H9 (cell line): Measurements from ENCODE around the gene ATP8A2. TPM values are rescaled to one million over a fixed set of nuclear protein-coding genes. Genes with fewer than 3 reads are reported as not detected.

ENCODE experiments used
- DNase-seq: peaks from one replicate; pipeline ENCODE4 v3.0.0-alpha.2; 2017
- H2AFZ ChIP-seq: one replicate; pipeline ENCODE4 v1.6.1; 2013; ENCODE audit warnings: mild to moderate bottlenecking, low read length, control low read depth, moderate library complexity
- H2AK5ac ChIP-seq: 2 replicates; pipeline ENCODE4 v1.6.1; 2013; ENCODE audit warnings: low read length, control low read depth, mixed read lengths; ENCODE audit not compliant: insufficient read length
- H2BK120ac ChIP-seq: one replicate; pipeline ENCODE4 v1.6.1; 2013; ENCODE audit warnings: low read depth, mild to moderate bottlenecking, low read length, control low read depth, inconsistent platforms; ENCODE audit not compliant: poor library complexity, severe bottlenecking
- H2BK12ac ChIP-seq: 2 replicates; pipeline ENCODE4 v1.6.1; 2013; ENCODE audit warnings: low read length, control low read depth, mixed read lengths, low read depth; ENCODE audit not compliant: insufficient read length
- H2BK15ac ChIP-seq: 2 replicates; pipeline ENCODE4 v1.6.1; 2013; ENCODE audit warnings: low read depth, low read length, control low read depth
- H2BK20ac ChIP-seq: one replicate; pipeline ENCODE4 v1.6.1; 2013; ENCODE audit warnings: low read depth, mild to moderate bottlenecking, low read length, control low read depth, inconsistent platforms; ENCODE audit not compliant: poor library complexity, severe bottlenecking
- H2BK5ac ChIP-seq: 2 replicates; pipeline ENCODE4 v1.6.1; 2013; ENCODE audit warnings: low read length, control low read depth, mixed read lengths; ENCODE audit not compliant: insufficient read length
- H3K14ac ChIP-seq: 2 replicates; pipeline ENCODE4 v1.6.1; 2013; ENCODE audit warnings: low read length, control low read depth; ENCODE audit not compliant: insufficient read depth
- H3K18ac ChIP-seq: 2 replicates; pipeline ENCODE4 v1.6.1; 2013; ENCODE audit warnings: low read depth, mild to moderate bottlenecking, mixed read lengths, low read length, control low read depth; ENCODE audit not compliant: insufficient read length
- H3K23ac ChIP-seq: 2 replicates; pipeline ENCODE4 v1.6.1; 2013; ENCODE audit warnings: low read length, control low read depth, mixed read lengths, low read depth; ENCODE audit not compliant: insufficient read length
- H3K23me2 ChIP-seq: 2 replicates; pipeline ENCODE4 v1.6.1; 2013; ENCODE audit warnings: low read depth, mild to moderate bottlenecking, mixed read lengths, low read length, control low read depth; ENCODE audit not compliant: insufficient read length, poor library complexity, severe bottlenecking
- H3K27ac ChIP-seq: 2 replicates; pipeline ENCODE4 v1.5.1; 2013; ENCODE audit warnings: low read length, control low read depth, mixed read lengths, low read depth; ENCODE audit not compliant: insufficient read length
- H3K27me3 ChIP-seq: 2 replicates; pipeline ENCODE4 v1.6.1; 2013; ENCODE audit warnings: low read length, control low read depth, inconsistent platforms; ENCODE audit not compliant: insufficient read depth
- H3K4ac ChIP-seq: 2 replicates; pipeline ENCODE4 v1.6.1; 2013; ENCODE audit warnings: low read depth, mild to moderate bottlenecking, control low read depth, inconsistent platforms, low read length, moderate library complexity
- H3K4me1 ChIP-seq: 2 replicates; pipeline ENCODE4 v1.6.1; 2013; ENCODE audit warnings: low read length, control low read depth, inconsistent platforms; ENCODE audit not compliant: insufficient read depth
- H3K4me2 ChIP-seq: 2 replicates; pipeline ENCODE4 v1.6.1; 2013; ENCODE audit warnings: low read length, control low read depth, mixed read lengths; ENCODE audit not compliant: insufficient read length, insufficient read depth
- H3K56ac ChIP-seq: 2 replicates; pipeline ENCODE4 v1.6.1; 2013; ENCODE audit warnings: low read depth, mild to moderate bottlenecking, mixed read lengths, low read length, control low read depth; ENCODE audit not compliant: insufficient read length
- H3K79me1 ChIP-seq: 2 replicates; pipeline ENCODE4 v1.6.1; 2013; ENCODE audit warnings: low read depth, mild to moderate bottlenecking, moderate library complexity, low read length, control low read depth, inconsistent platforms; ENCODE audit not compliant: insufficient read depth, poor library complexity, severe bottlenecking
- H3K79me2 ChIP-seq: 2 replicates; pipeline ENCODE4 v1.6.1; 2013; ENCODE audit warnings: low read length, control low read depth, inconsistent platforms; ENCODE audit not compliant: insufficient read depth
- H3K9ac ChIP-seq: 2 replicates; pipeline ENCODE4 v1.6.1; 2013; ENCODE audit warnings: low read length, control low read depth, mixed read lengths; ENCODE audit not compliant: insufficient read length; ENCODE audit errors: extremely low read depth
- H3K9me3 ChIP-seq: one replicate; pipeline ENCODE4 v1.6.1; 2013; ENCODE audit warnings: low read depth, low read length, inconsistent platforms; ENCODE audit not compliant: control insufficient read depth
- H3T11ph ChIP-seq: one replicate; pipeline ENCODE4 v1.6.1; 2013; ENCODE audit warnings: mild to moderate bottlenecking, low read length, control low read depth, inconsistent platforms
- H4K20me1 ChIP-seq: one replicate; pipeline ENCODE4 v1.6.1; 2013; ENCODE audit not compliant: control insufficient read depth, insufficient read length, insufficient read depth
- H4K5ac ChIP-seq: 2 replicates; pipeline ENCODE4 v1.6.1; 2013; ENCODE audit warnings: low read depth, mild to moderate bottlenecking, mixed read lengths, low read length, control low read depth; ENCODE audit not compliant: insufficient read length
- H4K8ac ChIP-seq: replicated peaks from 2 replicates; pipeline ENCODE4 v1.6.1; 2013; ENCODE audit warnings: low read length, control low read depth, mixed read lengths, low read depth; ENCODE audit not compliant: insufficient read length
- H4K91ac ChIP-seq: 2 replicates; pipeline ENCODE4 v1.6.1; 2013; ENCODE audit warnings: low read depth, mild to moderate bottlenecking, moderate library complexity, mixed read lengths, low read length, control low read depth; ENCODE audit not compliant: insufficient read length
- H3K27ac Mint-ChIP-seq, 3 experiments: 2 replicates in 2 of 3; 3 replicates in 1 of 3; pipeline ENCODE4 v1.8.0; 2020 to 2021; ENCODE audit warnings: mixed read lengths in 3 of 3, mild to moderate bottlenecking in 1 of 3, moderate library complexity in 1 of 3
- H3K27me3 Mint-ChIP-seq: 2 replicates; pipeline ENCODE4 v1.8.0; 2021; ENCODE audit warnings: low read depth, mild to moderate bottlenecking, moderate library complexity, mixed read lengths
- H3K36me3 Mint-ChIP-seq, 3 experiments: 2 replicates in 2 of 3; 3 replicates in 1 of 3; pipeline ENCODE4 v1.8.0; 2020 to 2021; ENCODE audit warnings: low read depth in 3 of 3, mixed read lengths in 3 of 3; ENCODE audit not compliant: insufficient read depth in 1 of 3
- H3K4me1 Mint-ChIP-seq, 2 experiments: 2 replicates each; pipeline ENCODE4 v1.8.0; 2020; ENCODE audit warnings: mixed read lengths in 2 of 2
- H3K4me3 Mint-ChIP-seq, 2 experiments: 2 replicates in 1 of 2; 3 replicates in 1 of 2; pipeline ENCODE4 v1.8.0; 2020 to 2021; ENCODE audit warnings: mild to moderate bottlenecking in 2 of 2, mixed read lengths in 2 of 2, moderate library complexity in 1 of 2
- H3K9me3 Mint-ChIP-seq, 2 experiments: 2 replicates in 1 of 2; 3 replicates in 1 of 2; pipeline ENCODE4 v1.8.0; 2020; ENCODE audit warnings: mild to moderate bottlenecking in 2 of 2, mixed read lengths in 2 of 2, moderate library complexity in 1 of 2
- CTCF ChIP-seq: fragments of 200-600 bp; sonication (generic); conservative IDR thresholded peaks from 3 replicates; pipeline ENCODE4 v1.8.0; 2021; ENCODE audit warnings: antibody characterized with exemption, mild to moderate bottlenecking
- WGBS: extraction: QIAGEN DNeasy Blood & Tissue Kit; methylation state at CpG from one replicate; pipeline ENCODE4 v1.1.7; 2013; ENCODE audit warnings: missing lambda C conversion rate, low lambda C conversion rate, mixed read lengths; ENCODE audit not compliant: insufficient read length; ENCODE audit errors: extremely low coverage; 5-methylcytosine and 5-hydroxymethylcytosine counted together
- total RNA-seq: library from RNA; stranded (reverse); gene quantifications from 2 replicates; pipeline ENCODE4 v1.2.1, GENCODE V29; 2021

The ATP8A2 gene
- total RNA-seq, 1 experiment from 2014 or later = 18.2 TPM

- no peak overlapping the region for H3K27ac ChIP-seq
- no peak overlapping the region for H3K4ac ChIP-seq
- no peak overlapping the region for H2AK5ac ChIP-seq
- H2BK120ac ChIP-seq = no peak overlapping the region
- no peak overlapping the region for H4K5ac ChIP-seq
- peaks cover 22 to 28% of the 10 kb centered on the region in 2 experiments for H3K4me1 Mint-ChIP-seq
- DNase-seq = no peak
- no peak overlapping the region for H2BK12ac ChIP-seq
- H3K23me2 ChIP-seq = no peaks in the 10 kb centered on the region
- H2BK5ac ChIP-seq = no peak overlapping the region
- no peaks in the 10 kb centered on the region for H3K27me3 ChIP-seq
- H3K27me3 Mint-ChIP-seq = peaks cover 3% of the 10 kb centered on the region; the same call in 1 of the 2 replicates
- no peak overlapping the region for H3K27ac Mint-ChIP-seq
- H3K23ac ChIP-seq = no peak overlapping the region
- no peak overlapping the region for H2AFZ ChIP-seq
- no peak overlapping the region for H3K56ac ChIP-seq
- no peak overlapping the region for H3K9ac ChIP-seq
- H3K9me3 Mint-ChIP-seq = no peaks in the 10 kb centered on the region; a peak in 1 of 5 replicates
- no peak overlapping the region for H3K4me2 ChIP-seq
- H4K91ac ChIP-seq = no peak overlapping the region
- no peak overlapping the region for H4K8ac ChIP-seq
- H3K36me3 Mint-ChIP-seq = no peaks in the 10 kb centered on the region
- no peaks in the 10 kb centered on the region for H3K79me2 ChIP-seq
- no peak overlapping the region for H3K14ac ChIP-seq
- no peaks in the 10 kb centered on the region for H3K79me1 ChIP-seq
- H3T11ph ChIP-seq = no peak overlapping the region
- no peak overlapping the region for H2BK15ac ChIP-seq
- no peaks in the 10 kb centered on the region; the same call in 1 of the 2 replicates for H3K4me1 ChIP-seq
- no CpG with 5 or more reads among the region's 4 CpGs for WGBS
- H4K20me1 ChIP-seq = no peaks in the 10 kb centered on the region
- H3K4me3 Mint-ChIP-seq = no peak overlapping the region
- H3K9me3 ChIP-seq = no peaks in the 10 kb centered on the region
- no peak overlapping the region for H3K18ac ChIP-seq
- no peak overlapping the region for H2BK20ac ChIP-seq
- TF ChIP-seq CTCF = no peak
Measured at GRCh38 chr13:25380082-25380481, 8.3 kb downstream of the ATP8A2 start.
